GM18505 (cell line): ENCODE results near the gene PROSER2.

Experiments used
- ATAC-seq: cut with Tn5 transposase; IDR thresholded peaks from one replicate; pipeline ENCODE4 v1.9.1; 2021; ENCODE audit not compliant: unreplicated experiment
- POLR2A ChIP-seq: IDR thresholded peaks from 4 replicates; pipeline ENCODE4 v1.6.1; 2011; ENCODE audit warnings: borderline replicate concordance; ENCODE audit not compliant: insufficient read depth, insufficient read length; ENCODE audit errors: extremely low read depth

The PROSER2 gene

GRCh38 chr10:11813855-11814567, 9.1 kb upstream of the PROSER2 start:
- no peak for TF ChIP-seq POLR2A
- ATAC-seq: no peak

GRCh38 chr10:11819027-11819426, 4.1 kb upstream of the PROSER2 start:
- ATAC-seq: no peak

GRCh38 chr10:11822026-11822756, 965 bp upstream of the PROSER2 start:
- no peak for TF ChIP-seq POLR2A
- no peak for ATAC-seq

More at GRCh38 chr10:11819027-11819426, 4.1 kb upstream of the PROSER2 start:
- TF ChIP-seq POLR2A: no peak

GRCh38 chr10:11822809-11823121, 391 bp upstream of the PROSER2 start:
- no peak for ATAC-seq
- TF ChIP-seq POLR2A: no peak

GRCh38 chr10:11823989-11824346, 812 bp downstream of the PROSER2 start:
- no peak for ATAC-seq
- TF ChIP-seq POLR2A: no peak

GRCh38 chr10:11824376-11824775, 1.2 kb downstream of the PROSER2 start:
- ATAC-seq: no peak
- no peak for TF ChIP-seq POLR2A

- TF ChIP-seq POLR2A: no peak
- ATAC-seq: no peak
Measured at GRCh38 chr10:11824825-11825224, 1.7 kb downstream of the PROSER2 start.

GRCh38 chr10:11825796-11826414, 2.7 kb downstream of the PROSER2 start:
- ATAC-seq: no peak
- TF ChIP-seq POLR2A: no peak

GRCh38 chr10:11827006-11827405, 3.9 kb downstream of the PROSER2 start:
- TF ChIP-seq POLR2A: no peak
- no peak for ATAC-seq

GRCh38 chr10:11827414-11827813, 4.3 kb downstream of the PROSER2 start:
- no peak for ATAC-seq
- TF ChIP-seq POLR2A: no peak

- ATAC-seq: no peak
- no peak for TF ChIP-seq POLR2A
Measured at GRCh38 chr10:11828682-11829284, 5.6 kb downstream of the PROSER2 start.

GRCh38 chr10:11830836-11831519, 7.8 kb downstream of the PROSER2 start:
- ATAC-seq: no peak
- no peak for TF ChIP-seq POLR2A

- no peak for TF ChIP-seq POLR2A
Measured at GRCh38 chr10:11831520-11831951, 8.4 kb downstream of the PROSER2 start.

More at GRCh38 chr10:11831520-11831951, 8.4 kb downstream of the PROSER2 start:
- no peak for ATAC-seq
